T-helper 2 cell treated with Interferon-gamma antibody and Interleukin-4, amounts not matched to agents 5 μg/mL and 100 μg/mL, for 36 hours (primary cell): ENCODE data around the gene WNT9A.

ENCODE experiments used
- DNase-seq: peaks from one replicate; pipeline ENCODE4 v3.0.0; 2021; ENCODE audit warnings: low spot score
- H3K27ac Mint-ChIP-seq: one replicate; pipeline ENCODE4 v1.8.0; 2021; ENCODE audit warnings: mild to moderate bottlenecking, mixed read lengths
- H3K27me3 Mint-ChIP-seq: one replicate; pipeline ENCODE4 v1.8.0; 2021; ENCODE audit warnings: low read depth, mixed read lengths
- H3K36me3 Mint-ChIP-seq: one replicate; pipeline ENCODE4 v1.8.0; 2021; ENCODE audit warnings: low read depth, mixed read lengths
- H3K4me1 Mint-ChIP-seq: one replicate; pipeline ENCODE4 v1.8.0; 2021; ENCODE audit warnings: low read depth, mixed read lengths
- H3K4me3 Mint-ChIP-seq: one replicate; pipeline ENCODE4 v1.8.0; 2022; ENCODE audit warnings: mild to moderate bottlenecking, moderate library complexity, mixed read lengths
- H3K9me3 Mint-ChIP-seq: one replicate; pipeline ENCODE4 v1.8.0; 2021; ENCODE audit warnings: mixed read lengths

Gene WNT9A

GRCh38 chr1:227899141-227899819 is 48.5 kb downstream of the WNT9A start:
- Mint-ChIP-seq H3K27me3 (no peaks in the 10 kb centered on the region), H3K4me3 (no peak overlapping the region), H3K4me1 (peaks cover 1% of the 10 kb centered on the region), H3K36me3 (no peaks in the 10 kb centered on the region), H3K27ac (no peak overlapping the region), H3K9me3 (no peaks in the 10 kb centered on the region)
- DNase-seq: no peak

- DNase-seq: no peak
- H3K27me3 Mint-ChIP-seq: no peaks in the 10 kb centered on the region
These were observed 49.1 kb downstream of the WNT9A start for GRCh38 chr1:227898502-227899140.

GRCh38 chr1:227897704-227898438 is 49.9 kb downstream of the WNT9A start:
- no peaks in the 10 kb centered on the region for H3K9me3 Mint-ChIP-seq
- H3K4me3 Mint-ChIP-seq: no peak overlapping the region
- H3K27me3 Mint-ChIP-seq: no peaks in the 10 kb centered on the region
- H3K27ac Mint-ChIP-seq: no peak overlapping the region
- H3K4me1 Mint-ChIP-seq: peaks cover 1% of the 10 kb centered on the region
- H3K36me3 Mint-ChIP-seq: no peaks in the 10 kb centered on the region
- DNase-seq: no peak

More at GRCh38 chr1:227898502-227899140, 49.1 kb downstream of the WNT9A start:
- Mint-ChIP-seq H3K9me3 (no peaks in the 10 kb centered on the region), H3K27ac (no peak overlapping the region), H3K4me1 (peaks cover 1% of the 10 kb centered on the region), H3K4me3 (no peak overlapping the region), H3K36me3 (no peaks in the 10 kb centered on the region)

- DNase-seq: no peak
- Mint-ChIP-seq H3K27me3 (no peaks in the 10 kb centered on the region), H3K4me1 (no peaks in the 10 kb centered on the region), H3K27ac (no peak overlapping the region), H3K4me3 (no peak overlapping the region), H3K9me3 (no peaks in the 10 kb centered on the region), H3K36me3 (no peaks in the 10 kb centered on the region)
These were observed 50.7 kb downstream of the WNT9A start for GRCh38 chr1:227896710-227897655.

- no peaks in the 10 kb centered on the region for H3K36me3 Mint-ChIP-seq
- H3K9me3 Mint-ChIP-seq: no peaks in the 10 kb centered on the region
- H3K27me3 Mint-ChIP-seq: no peaks in the 10 kb centered on the region
- H3K27ac Mint-ChIP-seq: no peak overlapping the region
- no peaks in the 10 kb centered on the region for H3K4me1 Mint-ChIP-seq
- H3K4me3 Mint-ChIP-seq: no peak overlapping the region
- DNase-seq: no peak
These were observed 51.7 kb downstream of the WNT9A start for GRCh38 chr1:227895828-227896685.

GRCh38 chr1:227894831-227895451 is 52.8 kb downstream of the WNT9A start:
- Mint-ChIP-seq H3K36me3 (no peaks in the 10 kb centered on the region), H3K27me3 (no peaks in the 10 kb centered on the region), H3K4me1 (no peaks in the 10 kb centered on the region), H3K4me3 (no peak overlapping the region), H3K27ac (no peak overlapping the region), H3K9me3 (no peaks in the 10 kb centered on the region)
- no peak for DNase-seq

GRCh38 chr1:227893949-227894721 is 53.6 kb downstream of the WNT9A start:
- no peaks in the 10 kb centered on the region for H3K36me3 Mint-ChIP-seq
- no peak overlapping the region for H3K4me3 Mint-ChIP-seq
- no peak overlapping the region for H3K27ac Mint-ChIP-seq
- H3K27me3 Mint-ChIP-seq: no peaks in the 10 kb centered on the region
- no peak for DNase-seq
- H3K4me1 Mint-ChIP-seq: no peaks in the 10 kb centered on the region
- no peaks in the 10 kb centered on the region for H3K9me3 Mint-ChIP-seq

GRCh38 chr1:227893300-227893948 is 54.3 kb downstream of the WNT9A start:
- H3K4me3 Mint-ChIP-seq: no peak overlapping the region
- no peaks in the 10 kb centered on the region for H3K4me1 Mint-ChIP-seq
- H3K27ac Mint-ChIP-seq: no peak overlapping the region
- no peaks in the 10 kb centered on the region for H3K27me3 Mint-ChIP-seq
- no peaks in the 10 kb centered on the region for H3K9me3 Mint-ChIP-seq
- no peak for DNase-seq
- H3K36me3 Mint-ChIP-seq: no peaks in the 10 kb centered on the region

GRCh38 chr1:227892489-227893299 is 55.0 kb downstream of the WNT9A start:
- Mint-ChIP-seq H3K4me3 (no peak overlapping the region), H3K27me3 (no peaks in the 10 kb centered on the region), H3K9me3 (no peaks in the 10 kb centered on the region), H3K4me1 (no peaks in the 10 kb centered on the region), H3K36me3 (no peaks in the 10 kb centered on the region), H3K27ac (no peak overlapping the region)
- no peak for DNase-seq

GRCh38 chr1:227891955-227892488 is 55.7 kb downstream of the WNT9A start:
- Mint-ChIP-seq H3K36me3 (no peaks in the 10 kb centered on the region), H3K4me1 (no peaks in the 10 kb centered on the region), H3K9me3 (no peaks in the 10 kb centered on the region), H3K27ac (no peak overlapping the region), H3K27me3 (no peaks in the 10 kb centered on the region), H3K4me3 (no peak overlapping the region)
- no peak for DNase-seq
